CD4-positive, alpha-beta T cell (primary cell): ENCODE data around the gene JARID2. TPM values are rescaled to one million over a fixed set of nuclear protein-coding genes. Genes with fewer than 3 reads are reported as not detected.

Source experiments
- ATAC-seq: fragments of 200-7000 bp; cut with Tn5 transposase; one replicate; pipeline ENCODE4 v1.10.0; 2022; ENCODE audit warnings: mild to moderate bottlenecking; ENCODE audit not compliant: poor library complexity
- CTCF ChIA-PET: fragments of 350-600 bp; sonication (Branson Sonifier 250); formaldehyde crosslinking; loops from one replicate; lab custom pipeline; 2021; ENCODE audit warnings: antibody characterized with exemption, inconsistent platforms; lab: Charles Lee
- POLR2A ChIA-PET: fragments of 350-600 bp; sonication (Branson Sonifier 250); formaldehyde crosslinking; loops from one replicate; lab custom pipeline; 2021; ENCODE audit warnings: antibody characterized with exemption, inconsistent platforms; lab: Charles Lee
- DNase-seq, 14 experiments: peaks; one replicate each; pipeline ENCODE4 v3.0.0-alpha.2; 2013 to 2020; ENCODE audit warnings: mixed read lengths in 2 of 14
- H3K27ac ChIP-seq, 2 donors: one replicate each; pipeline versions ENCODE4 v1.5.1 to v1.7.0; 2013; ENCODE audit warnings: low read length in 2 of 2, low read depth in 1 of 2, mild to moderate bottlenecking in 1 of 2
- H3K27me3 ChIP-seq, 2 experiments: 1 replicate in 1 of 2; 2 replicates in 1 of 2; pipeline versions ENCODE4 v1.6.1 to v1.7.0; 2013; ENCODE audit warnings: low read length in 2 of 2, control low read depth in 1 of 2, mild to moderate bottlenecking in 1 of 2, moderate library complexity in 1 of 2; ENCODE audit not compliant: insufficient read depth in 2 of 2, control insufficient read depth in 1 of 2
- H3K36me3 ChIP-seq: one replicate; pipeline ENCODE4 v1.6.1; 2013; ENCODE audit warnings: low read length, control low read depth; ENCODE audit not compliant: insufficient read depth
- H3K4me1 ChIP-seq: one replicate; pipeline ENCODE4 v1.6.1; 2013; ENCODE audit warnings: low read length, control low read depth; ENCODE audit not compliant: insufficient read depth
- H3K4me3 ChIP-seq: one replicate; pipeline ENCODE4 v1.5.1; 2013; ENCODE audit warnings: mild to moderate bottlenecking, low read length, moderate library complexity
- H3K9me3 ChIP-seq, 2 experiments: 1 replicate in 1 of 2; 2 replicates in 1 of 2; pipeline versions ENCODE4 v1.6.1 to v1.7.0; 2013; ENCODE audit warnings: low read length in 2 of 2, mild to moderate bottlenecking in 2 of 2, control low read depth in 1 of 2, moderate library complexity in 1 of 2; ENCODE audit not compliant: control insufficient read depth in 1 of 2, insufficient read depth in 1 of 2
- H3K27ac Mint-ChIP-seq: one replicate; pipeline ENCODE4 v1.8.0; 2020; ENCODE audit warnings: mixed read lengths
- H3K27me3 Mint-ChIP-seq: one replicate; pipeline ENCODE4 v1.8.0; 2021; ENCODE audit warnings: mixed read lengths
- H3K36me3 Mint-ChIP-seq: one replicate; pipeline ENCODE4 v1.8.0; 2021; ENCODE audit warnings: low read depth, mixed read lengths
- H3K4me1 Mint-ChIP-seq: one replicate; pipeline ENCODE4 v1.8.0; 2021; ENCODE audit warnings: low read depth, mixed read lengths
- H3K4me3 Mint-ChIP-seq: one replicate; pipeline ENCODE4 v1.8.0; 2020; ENCODE audit warnings: mild to moderate bottlenecking, mixed read lengths
- H3K9me3 Mint-ChIP-seq: one replicate; pipeline ENCODE4 v1.8.0; 2020; ENCODE audit warnings: mixed read lengths
- intact Hi-C, 2 experiments: fragments of 100-400 bp; cut with DNase I in 1 of 2; cut with micrococcal nuclease in 1 of 2; formaldehyde crosslinking; loops; one replicate each; pipeline versions ENCODE4 v1.15.1 to v1.9.0; 2023 to 2025; cut with DNase I, micrococcal nuclease
- total RNA-seq, 174 experiments: library from RNA in 2 of 174; stranded (reverse) in 2 of 174; gene quantifications; one replicate each; pipeline ENCODE4 v1.2.3 and lab custom pipeline; 2021 to 2026
- TF ChIP-seq, protein P1 (sequence below): fragments of 200-600 bp; IDR thresholded peaks from one replicate; pipeline ENCODE4 v1.8.0; 2022; ENCODE audit warnings: antibody characterized with exemption, mild to moderate bottlenecking

Gene JARID2
- total RNA-seq, 2 experiments from 2014 or later, result 32.0 to 33.0 TPM

DNA sequence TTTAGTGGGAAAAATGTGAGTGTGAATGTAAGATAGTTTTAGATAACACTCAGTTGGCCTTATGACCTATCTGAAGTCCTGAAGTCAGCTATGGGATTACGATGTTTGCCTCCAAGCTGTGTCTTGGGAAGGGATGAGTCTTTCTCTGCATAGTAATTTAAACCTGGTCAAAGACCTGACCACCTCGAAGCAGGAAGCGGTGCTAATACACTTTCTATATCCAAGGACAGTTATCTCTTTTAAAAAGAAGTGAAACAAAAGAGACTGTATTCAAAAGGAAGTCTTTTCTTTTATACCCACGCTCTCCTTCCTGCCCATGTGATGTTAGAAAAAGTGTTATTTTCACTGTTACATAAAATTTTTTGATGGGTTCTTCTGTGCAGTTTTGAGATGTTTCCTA is 94.9 kb downstream of the JARID2 start:
- H3K27me3 Mint-ChIP-seq, result no peaks in the 10 kb centered on the region
- no peaks in the 10 kb centered on the region for H3K9me3 Mint-ChIP-seq
- H3K36me3 ChIP-seq, result no peaks in the 10 kb centered on the region
- peaks cover 87% of the 10 kb centered on the region for H3K4me1 Mint-ChIP-seq
- peak overlapping the region; percentile 62 for H3K4me3 Mint-ChIP-seq
- H3K27ac Mint-ChIP-seq, result peak overlapping the region; percentile 78
- H3K27me3 ChIP-seq, result no peaks in the 10 kb centered on the region
- no peaks in the 10 kb centered on the region for H3K9me3 ChIP-seq
- TF ChIP-seq, protein P1, sequence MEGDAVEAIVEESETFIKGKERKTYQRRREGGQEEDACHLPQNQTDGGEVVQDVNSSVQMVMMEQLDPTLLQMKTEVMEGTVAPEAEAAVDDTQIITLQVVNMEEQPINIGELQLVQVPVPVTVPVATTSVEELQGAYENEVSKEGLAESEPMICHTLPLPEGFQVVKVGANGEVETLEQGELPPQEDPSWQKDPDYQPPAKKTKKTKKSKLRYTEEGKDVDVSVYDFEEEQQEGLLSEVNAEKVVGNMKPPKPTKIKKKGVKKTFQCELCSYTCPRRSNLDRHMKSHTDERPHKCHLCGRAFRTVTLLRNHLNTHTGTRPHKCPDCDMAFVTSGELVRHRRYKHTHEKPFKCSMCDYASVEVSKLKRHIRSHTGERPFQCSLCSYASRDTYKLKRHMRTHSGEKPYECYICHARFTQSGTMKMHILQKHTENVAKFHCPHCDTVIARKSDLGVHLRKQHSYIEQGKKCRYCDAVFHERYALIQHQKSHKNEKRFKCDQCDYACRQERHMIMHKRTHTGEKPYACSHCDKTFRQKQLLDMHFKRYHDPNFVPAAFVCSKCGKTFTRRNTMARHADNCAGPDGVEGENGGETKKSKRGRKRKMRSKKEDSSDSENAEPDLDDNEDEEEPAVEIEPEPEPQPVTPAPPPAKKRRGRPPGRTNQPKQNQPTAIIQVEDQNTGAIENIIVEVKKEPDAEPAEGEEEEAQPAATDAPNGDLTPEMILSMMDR, result no peak
- POLR2A ChIA-PET, result no interaction called here
- DNase-seq (peak in 1 of 14 experiments; percentile 38), ATAC-seq (peak; percentile 64)
- intact Hi-C loops, result loop anchor here in 1 of 2 experiments (5.0 kb wide), 1 partner anchor 93 kb away; the partner anchor contains the start of gene JARID2
- H3K4me1 ChIP-seq, result peaks cover 40% of the 10 kb centered on the region
- H3K4me3 ChIP-seq, result no peak overlapping the region
- CTCF ChIA-PET, result no interaction called here
- H3K27ac ChIP-seq, result peak overlapping the region in 1 of 2 donors; percentile 38
- no peaks in the 10 kb centered on the region for H3K36me3 Mint-ChIP-seq

DNA sequence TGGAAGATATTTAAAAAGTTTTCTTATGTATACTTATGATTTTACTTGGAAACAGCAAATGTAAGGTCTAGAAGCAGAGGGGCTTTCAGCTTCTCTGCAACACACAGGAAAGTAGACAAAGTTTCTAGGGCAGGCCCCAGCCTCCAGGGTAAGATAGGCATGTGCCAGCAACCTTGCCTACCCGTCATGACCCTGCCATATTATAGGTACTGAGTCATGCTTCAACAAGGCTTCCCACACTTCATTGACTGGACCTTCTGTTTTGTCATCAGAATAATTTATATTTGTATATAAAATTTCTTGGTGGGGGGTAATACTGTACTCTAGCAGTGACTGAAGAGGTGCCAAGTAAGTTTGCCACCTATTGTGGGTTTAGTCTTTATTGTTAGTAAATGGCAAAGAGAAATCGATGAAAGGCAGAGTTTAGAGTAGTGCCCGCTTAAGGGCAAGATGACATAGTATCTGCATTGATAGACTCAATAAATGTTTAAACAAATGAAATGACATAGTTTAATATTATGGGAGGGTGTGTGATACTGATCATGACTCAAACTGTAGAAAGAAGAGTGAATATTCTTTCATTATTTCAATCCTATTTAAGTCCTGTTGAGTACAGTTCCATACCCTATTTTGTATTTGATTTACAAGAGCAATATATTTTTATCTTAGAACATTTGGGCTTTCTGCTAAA is 95.6 kb downstream of the JARID2 start:
- TF ChIP-seq, protein P1, result no peak
- no peaks in the 10 kb centered on the region for H3K9me3 ChIP-seq
- no peaks in the 10 kb centered on the region for H3K9me3 Mint-ChIP-seq
- peak overlapping the region in 1 of 2 donors; percentile 1 for H3K27ac ChIP-seq
- H3K36me3 ChIP-seq, result no peaks in the 10 kb centered on the region
- H3K4me3 Mint-ChIP-seq, result peak overlapping the region; percentile 62
- CTCF ChIA-PET, result no interaction called here
- H3K27me3 Mint-ChIP-seq, result no peaks in the 10 kb centered on the region
- peak overlapping the region; percentile 78 for H3K27ac Mint-ChIP-seq
- H3K4me1 Mint-ChIP-seq, result peaks cover 88% of the 10 kb centered on the region
- H3K36me3 Mint-ChIP-seq, result no peaks in the 10 kb centered on the region
- H3K27me3 ChIP-seq, result no peaks in the 10 kb centered on the region
- POLR2A ChIA-PET, result interaction anchor here (0.6 kb wide), 1 partner anchor 921 kb away, joined by 3 read pairs; no protein-coding TSS in a partner anchor
- peaks cover 40% of the 10 kb centered on the region for H3K4me1 ChIP-seq
- DNase-seq (no peak), ATAC-seq (peak; percentile 40)
- no peak overlapping the region for H3K4me3 ChIP-seq
- intact Hi-C loops, result loop anchor here in 1 of 2 experiments (5.0 kb wide), 1 partner anchor 94 kb away; the partner anchor contains the start of gene JARID2

DNA sequence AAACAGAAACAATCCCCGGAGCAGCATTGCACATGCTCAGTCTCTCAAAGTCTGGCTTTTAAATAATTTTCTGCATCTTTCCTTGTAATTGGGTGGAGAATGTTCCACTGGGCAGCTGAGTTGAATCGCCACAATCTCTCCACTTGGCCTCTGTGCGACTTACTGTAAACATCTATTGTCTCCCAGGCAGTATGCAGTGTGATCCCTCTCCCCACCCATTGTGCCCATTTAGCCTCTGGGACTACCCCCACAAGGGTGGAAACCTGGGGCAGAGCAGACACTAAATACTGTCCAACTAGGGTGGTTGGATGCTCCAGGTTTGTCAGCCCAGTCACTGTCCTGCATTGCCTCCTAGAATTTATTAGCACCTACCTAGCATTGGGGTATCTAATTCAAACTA is 96.2 kb downstream of the JARID2 start:
- Histone ChIP-seq H3K27me3 (no peaks in the 10 kb centered on the region), H3K27ac (peak overlapping the region in 1 of 2 donors; percentile 16), H3K9me3 (no peaks in the 10 kb centered on the region), H3K4me1 (peaks cover 40% of the 10 kb centered on the region), H3K4me3 (no peak overlapping the region), H3K36me3 (no peaks in the 10 kb centered on the region)
- Mint-ChIP-seq H3K27me3 (no peaks in the 10 kb centered on the region), H3K9me3 (no peaks in the 10 kb centered on the region), H3K27ac (peak overlapping the region; percentile 78), H3K4me3 (peak overlapping the region; percentile 32), H3K4me1 (peaks cover 89% of the 10 kb centered on the region), H3K36me3 (no peaks in the 10 kb centered on the region)
- intact Hi-C loops, result loop anchor here in 1 of 2 experiments (5.0 kb wide), 1 partner anchor 95 kb away; the partner anchor contains the start of gene JARID2
- CTCF ChIA-PET, result no interaction called here
- no peak for DNase-seq
- POLR2A ChIA-PET, result interaction anchor here (0.6 kb wide), 1 partner anchor 43 kb away, joined by 4 read pairs; no protein-coding TSS in a partner anchor
- TF ChIP-seq, protein P1, result no peak
- no peak for ATAC-seq
